ENCODE results near the gene OR5B2.
"Not testable (repeated sequence)": the region's sequence is repeated elsewhere in the genome, so short reads cannot be mapped to it uniquely, and the experiment has no call there.

Gene OR5B2

GRCh38 chr11:58428021-58428420 is at the start of gene OR5B2:
Gene OR5B2, minus strand, starts transcription at chr11:58428121. Its CDS starts 4,860 bp downstream, at chr11:58423261.
- no peak for DNase-seq (ENCODE audit: low read depth)

- no peak for DNase-seq (ENCODE audit: low read depth)
Observed at GRCh38 chr11:58471892-58472291, 44.0 kb upstream of the OR5B2 start.

- DNase-seq (ENCODE audit: low read depth) = no peak
Observed at GRCh38 chr11:58466293-58466692, 38.4 kb upstream of the OR5B2 start.

- DNase-seq (ENCODE audit: low read depth) = no peak
Observed at GRCh38 chr11:58465690-58466089, 37.8 kb upstream of the OR5B2 start.

GRCh38 chr11:58451585-58451984 is 23.7 kb upstream of the OR5B2 start:
- no peak for DNase-seq (ENCODE audit: low read depth)

- DNase-seq (ENCODE audit: low read depth) = no peak
Observed at GRCh38 chr11:58446294-58446693, 18.4 kb upstream of the OR5B2 start.

- DNase-seq (ENCODE audit: low read depth) = no peak
Observed at GRCh38 chr11:58444300-58444699, 16.4 kb upstream of the OR5B2 start.

GRCh38 chr11:58442136-58442535 is 14.2 kb upstream of the OR5B2 start, which contains the start of gene OR5B12:
Gene OR5B12, minus strand, starts transcription at chr11:58442236. Its CDS starts 2,085 bp downstream, at chr11:58440151.
- DNase-seq (ENCODE audit: low read depth) = no peak

- no peak for DNase-seq (ENCODE audit: low read depth)
Observed at GRCh38 chr11:58438486-58438885, 10.6 kb upstream of the OR5B2 start.

- no peak for DNase-seq (ENCODE audit: low read depth)
Observed at GRCh38 chr11:58434217-58434616, 6.3 kb upstream of the OR5B2 start.

- DNase-seq (ENCODE audit: low read depth) = no peak
Observed at GRCh38 chr11:58433638-58434203, 5.8 kb upstream of the OR5B2 start.

GRCh38 chr11:58429273-58429672 is 1.4 kb upstream of the OR5B2 start:
- DNase-seq (ENCODE audit: low read depth) = no peak

GRCh38 chr11:58406774-58407173 is 21.1 kb downstream of the OR5B2 start, which contains the start of gene OR5B3:
Gene OR5B3, minus strand, starts transcription at chr11:58406874. Its CDS starts 3,465 bp downstream, at chr11:58403409.
- no peak for DNase-seq (ENCODE audit: low read depth)

- not testable (repeated sequence) for DNase-seq (ENCODE audit: low read depth)
Observed at GRCh38 chr11:58399622-58400021, 28.3 kb downstream of the OR5B2 start.

GRCh38 chr11:58395581-58395980 is 32.3 kb downstream of the OR5B2 start:
- no peak for DNase-seq (ENCODE audit: low read depth)

- peak; percentile 88 for DNase-seq (ENCODE audit: low read depth)
Observed at GRCh38 chr11:58394195-58394594, 33.7 kb downstream of the OR5B2 start.

GRCh38 chr11:58392746-58393145 is 35.2 kb downstream of the OR5B2 start:
- DNase-seq (ENCODE audit: low read depth) = no peak

GRCh38 chr11:58391879-58392278 is 36.0 kb downstream of the OR5B2 start:
- no peak for DNase-seq (ENCODE audit: low read depth)

GRCh38 chr11:58390551-58391063 is 37.3 kb downstream of the OR5B2 start:
- no peak for DNase-seq (ENCODE audit: low read depth)

All from HS-5 (cell line).